GM23338 (cell line): Measurements from ENCODE around the gene SNX4.

ENCODE experiments used
- EZH2 ChIP-seq: fragments of 200-600 bp; sonication (generic); IDR thresholded peaks from one replicate; pipeline ENCODE4 v1.8.0; 2017; ENCODE audit warnings: antibody characterized with exemption, mild to moderate bottlenecking, low read depth; ENCODE audit not compliant: unreplicated experiment
- EZH2phosphoT487 ChIP-seq: fragments of 200-600 bp; sonication (generic); IDR thresholded peaks from one replicate; pipeline ENCODE4 v1.8.1; 2018; ENCODE audit warnings: antibody characterized with exemption; ENCODE audit not compliant: unreplicated experiment
- POLR2AphosphoS5 ChIP-seq: IDR thresholded peaks from 2 replicates; pipeline ENCODE4 v1.6.1; 2016; ENCODE audit warnings: antibody characterized with exemption, low read depth
- TF ChIP-seq, protein P1 (sequence below): IDR thresholded peaks from 2 replicates; pipeline ENCODE4 v1.6.1; 2016; ENCODE audit warnings: antibody characterized with exemption
- TF ChIP-seq, protein P2 (sequence below), 2 experiments: fragments of 200-600 bp in 1 of 2; sonication (generic) in 1 of 2; conservative IDR thresholded peaks; 2 replicates each; pipeline versions ENCODE4 v1.5.1 to v1.6.1; 2016 to 2017; ENCODE audit warnings: antibody characterized with exemption in 2 of 2, low read depth in 2 of 2, mild to moderate bottlenecking in 2 of 2, moderate library complexity in 1 of 2
- TF ChIP-seq, protein P3 (sequence below): IDR thresholded peaks from one replicate; pipeline ENCODE4 v1.6.1; 2018; ENCODE audit warnings: antibody characterized with exemption; ENCODE audit not compliant: unreplicated experiment

DNA sequence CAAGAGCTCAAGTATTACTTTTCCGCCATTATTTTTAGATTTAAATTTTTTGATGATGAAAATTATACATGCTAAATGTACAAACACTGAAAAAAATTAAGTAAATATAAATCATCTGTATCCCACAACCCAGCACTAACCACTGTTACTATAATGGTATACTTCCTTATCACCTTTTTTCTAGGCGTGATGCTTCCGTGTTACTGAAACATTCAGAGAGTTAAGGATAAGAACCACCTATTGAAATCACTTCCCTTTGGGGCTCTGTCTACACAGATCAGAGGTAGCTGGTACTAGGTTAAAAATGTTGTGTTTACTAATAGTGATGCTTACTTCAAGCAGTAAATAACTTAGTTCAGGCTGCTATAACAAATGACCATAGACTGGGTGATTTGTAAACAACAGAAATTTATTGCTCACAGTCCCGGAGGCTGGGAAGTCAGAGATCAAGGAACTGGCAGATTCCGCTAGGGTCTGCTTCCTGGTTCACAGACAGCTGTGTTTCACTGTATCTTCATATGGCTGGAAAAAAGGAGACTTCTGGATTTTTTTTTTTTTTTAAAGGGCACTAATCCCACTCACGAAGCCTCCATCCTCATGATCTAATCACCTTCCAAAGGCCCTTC lies 6.4 kb downstream of the SNX4 start:
- TF ChIP-seq EZH2 (no peak), POLR2AphosphoS5 (no peak), EZH2phosphoT487 (no peak)
- TF ChIP-seq, protein P1, sequence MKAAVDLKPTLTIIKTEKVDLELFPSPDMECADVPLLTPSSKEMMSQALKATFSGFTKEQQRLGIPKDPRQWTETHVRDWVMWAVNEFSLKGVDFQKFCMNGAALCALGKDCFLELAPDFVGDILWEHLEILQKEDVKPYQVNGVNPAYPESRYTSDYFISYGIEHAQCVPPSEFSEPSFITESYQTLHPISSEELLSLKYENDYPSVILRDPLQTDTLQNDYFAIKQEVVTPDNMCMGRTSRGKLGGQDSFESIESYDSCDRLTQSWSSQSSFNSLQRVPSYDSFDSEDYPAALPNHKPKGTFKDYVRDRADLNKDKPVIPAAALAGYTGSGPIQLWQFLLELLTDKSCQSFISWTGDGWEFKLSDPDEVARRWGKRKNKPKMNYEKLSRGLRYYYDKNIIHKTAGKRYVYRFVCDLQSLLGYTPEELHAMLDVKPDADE = no peak
- TF ChIP-seq, protein P2, sequence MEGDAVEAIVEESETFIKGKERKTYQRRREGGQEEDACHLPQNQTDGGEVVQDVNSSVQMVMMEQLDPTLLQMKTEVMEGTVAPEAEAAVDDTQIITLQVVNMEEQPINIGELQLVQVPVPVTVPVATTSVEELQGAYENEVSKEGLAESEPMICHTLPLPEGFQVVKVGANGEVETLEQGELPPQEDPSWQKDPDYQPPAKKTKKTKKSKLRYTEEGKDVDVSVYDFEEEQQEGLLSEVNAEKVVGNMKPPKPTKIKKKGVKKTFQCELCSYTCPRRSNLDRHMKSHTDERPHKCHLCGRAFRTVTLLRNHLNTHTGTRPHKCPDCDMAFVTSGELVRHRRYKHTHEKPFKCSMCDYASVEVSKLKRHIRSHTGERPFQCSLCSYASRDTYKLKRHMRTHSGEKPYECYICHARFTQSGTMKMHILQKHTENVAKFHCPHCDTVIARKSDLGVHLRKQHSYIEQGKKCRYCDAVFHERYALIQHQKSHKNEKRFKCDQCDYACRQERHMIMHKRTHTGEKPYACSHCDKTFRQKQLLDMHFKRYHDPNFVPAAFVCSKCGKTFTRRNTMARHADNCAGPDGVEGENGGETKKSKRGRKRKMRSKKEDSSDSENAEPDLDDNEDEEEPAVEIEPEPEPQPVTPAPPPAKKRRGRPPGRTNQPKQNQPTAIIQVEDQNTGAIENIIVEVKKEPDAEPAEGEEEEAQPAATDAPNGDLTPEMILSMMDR (conservative IDR thresholded peaks at IDR 0.05; ENCODE audit: low read depth in 2 of 2) = no peak
- TF ChIP-seq, protein P3, sequence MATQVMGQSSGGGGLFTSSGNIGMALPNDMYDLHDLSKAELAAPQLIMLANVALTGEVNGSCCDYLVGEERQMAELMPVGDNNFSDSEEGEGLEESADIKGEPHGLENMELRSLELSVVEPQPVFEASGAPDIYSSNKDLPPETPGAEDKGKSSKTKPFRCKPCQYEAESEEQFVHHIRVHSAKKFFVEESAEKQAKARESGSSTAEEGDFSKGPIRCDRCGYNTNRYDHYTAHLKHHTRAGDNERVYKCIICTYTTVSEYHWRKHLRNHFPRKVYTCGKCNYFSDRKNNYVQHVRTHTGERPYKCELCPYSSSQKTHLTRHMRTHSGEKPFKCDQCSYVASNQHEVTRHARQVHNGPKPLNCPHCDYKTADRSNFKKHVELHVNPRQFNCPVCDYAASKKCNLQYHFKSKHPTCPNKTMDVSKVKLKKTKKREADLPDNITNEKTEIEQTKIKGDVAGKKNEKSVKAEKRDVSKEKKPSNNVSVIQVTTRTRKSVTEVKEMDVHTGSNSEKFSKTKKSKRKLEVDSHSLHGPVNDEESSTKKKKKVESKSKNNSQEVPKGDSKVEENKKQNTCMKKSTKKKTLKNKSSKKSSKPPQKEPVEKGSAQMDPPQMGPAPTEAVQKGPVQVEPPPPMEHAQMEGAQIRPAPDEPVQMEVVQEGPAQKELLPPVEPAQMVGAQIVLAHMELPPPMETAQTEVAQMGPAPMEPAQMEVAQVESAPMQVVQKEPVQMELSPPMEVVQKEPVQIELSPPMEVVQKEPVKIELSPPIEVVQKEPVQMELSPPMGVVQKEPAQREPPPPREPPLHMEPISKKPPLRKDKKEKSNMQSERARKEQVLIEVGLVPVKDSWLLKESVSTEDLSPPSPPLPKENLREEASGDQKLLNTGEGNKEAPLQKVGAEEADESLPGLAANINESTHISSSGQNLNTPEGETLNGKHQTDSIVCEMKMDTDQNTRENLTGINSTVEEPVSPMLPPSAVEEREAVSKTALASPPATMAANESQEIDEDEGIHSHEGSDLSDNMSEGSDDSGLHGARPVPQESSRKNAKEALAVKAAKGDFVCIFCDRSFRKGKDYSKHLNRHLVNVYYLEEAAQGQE = no peak
